ENCODE results near the gene CEP89. TPM values are rescaled to one million over a fixed set of nuclear protein-coding genes. Genes with fewer than 3 reads are reported as not detected.

Gene CEP89
- total RNA-seq, 1 experiment from 2014 or later, result 14.5 TPM

- Mint-ChIP-seq H3K27me3 (ENCODE audit: insufficient read depth, unreplicated experiment) (no peaks in the 10 kb centered on the region), H3K4me1 (ENCODE audit: low read depth, unreplicated experiment) (peaks cover 23% of the 10 kb centered on the region), H3K4me3 (ENCODE audit: unreplicated experiment) (no peak overlapping the region), H3K27ac (ENCODE audit: unreplicated experiment) (no peak overlapping the region), H3K36me3 (ENCODE audit: insufficient read depth, unreplicated experiment) (no peaks in the 10 kb centered on the region), H3K9me3 (ENCODE audit: unreplicated experiment) (no peaks in the 10 kb centered on the region)
- Histone ChIP-seq H3K4me3 (ENCODE audit: low read depth, low read length) (no peak overlapping the region), H3K4me1 (peaks cover 20% of the 10 kb centered on the region), H3K9me3 (no peaks in the 10 kb centered on the region), H3K36me3 (ENCODE audit: control insufficient read depth, insufficient read depth, low read length) (no peaks in the 10 kb centered on the region), H3K27me3 (replicated peaks; ENCODE audit: control insufficient read depth, insufficient read depth, low read length) (no peaks in the 10 kb centered on the region)
- no TSS peak for BruUV-seq (replicated peaks)
- DNase-seq, result no peak
- TF ChIP-seq CTCF (IDR thresholded peaks at IDR 0.05; ENCODE audit: insufficient read depth in 1 of 2, low read depth in 1 of 2, low read length in 1 of 2, severe bottlenecking in 1 of 2, unreplicated experiment in 1 of 2), result no peak
- intact Hi-C loops (cut with micrococcal nuclease; ENCODE audit: unreplicated experiment), result no loop called here
- CTCF ChIA-PET, result no interaction called here
- POLR2A ChIA-PET, result no interaction called here
These were observed 98.4 kb downstream of the CEP89 start for GRCh38 chr19:32873247-32873959.

- Mint-ChIP-seq H3K36me3 (ENCODE audit: insufficient read depth, unreplicated experiment) (no peaks in the 10 kb centered on the region), H3K27ac (ENCODE audit: unreplicated experiment) (no peak overlapping the region), H3K9me3 (ENCODE audit: unreplicated experiment) (no peaks in the 10 kb centered on the region), H3K4me1 (ENCODE audit: low read depth, unreplicated experiment) (peaks cover 23% of the 10 kb centered on the region), H3K4me3 (ENCODE audit: unreplicated experiment) (no peak overlapping the region), H3K27me3 (ENCODE audit: insufficient read depth, unreplicated experiment) (no peaks in the 10 kb centered on the region)
- ChIA-PET POLR2A (no interaction called here), CTCF (no interaction called here)
- intact Hi-C loops (cut with micrococcal nuclease; ENCODE audit: unreplicated experiment), result no loop called here
- no peak for TF ChIP-seq CTCF (IDR thresholded peaks at IDR 0.05; ENCODE audit: insufficient read depth in 1 of 2, low read depth in 1 of 2, low read length in 1 of 2, severe bottlenecking in 1 of 2, unreplicated experiment in 1 of 2)
- BruUV-seq (replicated peaks), result no TSS peak
- no peak for DNase-seq
- no peaks in the 10 kb centered on the region for H3K9me3 ChIP-seq
- H3K4me1 ChIP-seq, result peaks cover 20% of the 10 kb centered on the region
- no peaks in the 10 kb centered on the region for H3K27me3 ChIP-seq (replicated peaks; ENCODE audit: control insufficient read depth, insufficient read depth, low read length)
- H3K4me3 ChIP-seq (ENCODE audit: low read depth, low read length), result no peak overlapping the region
- no peaks in the 10 kb centered on the region for H3K36me3 ChIP-seq (ENCODE audit: control insufficient read depth, insufficient read depth, low read length)
These were observed 99.4 kb downstream of the CEP89 start for GRCh38 chr19:32872391-32872790.

GRCh38 chr19:32870981-32871451 is 100.7 kb downstream of the CEP89 start:
- intact Hi-C loops (cut with micrococcal nuclease; ENCODE audit: unreplicated experiment), result no loop called here

More at GRCh38 chr19:32870981-32871451, 100.7 kb downstream of the CEP89 start:
- no peak for DNase-seq
- Histone ChIP-seq H3K4me1 (peaks cover 20% of the 10 kb centered on the region), H3K9me3 (no peaks in the 10 kb centered on the region), H3K4me3 (ENCODE audit: low read depth, low read length) (no peak overlapping the region), H3K36me3 (ENCODE audit: control insufficient read depth, insufficient read depth, low read length) (no peaks in the 10 kb centered on the region), H3K27me3 (replicated peaks; ENCODE audit: control insufficient read depth, insufficient read depth, low read length) (no peaks in the 10 kb centered on the region)
- Mint-ChIP-seq H3K27me3 (ENCODE audit: insufficient read depth, unreplicated experiment) (no peaks in the 10 kb centered on the region), H3K9me3 (ENCODE audit: unreplicated experiment) (no peaks in the 10 kb centered on the region), H3K4me3 (ENCODE audit: unreplicated experiment) (no peak overlapping the region), H3K27ac (ENCODE audit: unreplicated experiment) (no peak overlapping the region), H3K36me3 (ENCODE audit: insufficient read depth, unreplicated experiment) (no peaks in the 10 kb centered on the region), H3K4me1 (ENCODE audit: low read depth, unreplicated experiment) (peaks cover 11% of the 10 kb centered on the region)
- BruUV-seq (replicated peaks), result no TSS peak
- no peak for TF ChIP-seq CTCF (IDR thresholded peaks at IDR 0.05; ENCODE audit: insufficient read depth in 1 of 2, low read depth in 1 of 2, low read length in 1 of 2, severe bottlenecking in 1 of 2, unreplicated experiment in 1 of 2)
- ChIA-PET POLR2A (no interaction called here), CTCF (no interaction called here)

Measured in Caco-2 (cell line).